H9 (cell line): ENCODE data around the gene TRA2B. TPM values are rescaled to one million over a fixed set of nuclear protein-coding genes. Genes with fewer than 3 reads are reported as not detected.
A peak's percentile ranks its signal among the peaks of the same experiment; 100 is the strongest.

Source experiments
- DNase-seq: peaks from one replicate; pipeline ENCODE4 v3.0.0-alpha.2; 2017
- H2AFZ ChIP-seq: one replicate; pipeline ENCODE4 v1.6.1; 2013; ENCODE audit warnings: mild to moderate bottlenecking, low read length, control low read depth, moderate library complexity
- H2AK5ac ChIP-seq: 2 replicates; pipeline ENCODE4 v1.6.1; 2013; ENCODE audit warnings: low read length, control low read depth, mixed read lengths; ENCODE audit not compliant: insufficient read length
- H2BK120ac ChIP-seq: one replicate; pipeline ENCODE4 v1.6.1; 2013; ENCODE audit warnings: low read depth, mild to moderate bottlenecking, low read length, control low read depth, inconsistent platforms; ENCODE audit not compliant: poor library complexity, severe bottlenecking
- H2BK12ac ChIP-seq: 2 replicates; pipeline ENCODE4 v1.6.1; 2013; ENCODE audit warnings: low read length, control low read depth, mixed read lengths, low read depth; ENCODE audit not compliant: insufficient read length
- H2BK15ac ChIP-seq: 2 replicates; pipeline ENCODE4 v1.6.1; 2013; ENCODE audit warnings: low read depth, low read length, control low read depth
- H2BK20ac ChIP-seq: one replicate; pipeline ENCODE4 v1.6.1; 2013; ENCODE audit warnings: low read depth, mild to moderate bottlenecking, low read length, control low read depth, inconsistent platforms; ENCODE audit not compliant: poor library complexity, severe bottlenecking
- H2BK5ac ChIP-seq: 2 replicates; pipeline ENCODE4 v1.6.1; 2013; ENCODE audit warnings: low read length, control low read depth, mixed read lengths; ENCODE audit not compliant: insufficient read length
- H3K14ac ChIP-seq: 2 replicates; pipeline ENCODE4 v1.6.1; 2013; ENCODE audit warnings: low read length, control low read depth; ENCODE audit not compliant: insufficient read depth
- H3K18ac ChIP-seq: 2 replicates; pipeline ENCODE4 v1.6.1; 2013; ENCODE audit warnings: low read depth, mild to moderate bottlenecking, mixed read lengths, low read length, control low read depth; ENCODE audit not compliant: insufficient read length
- H3K23ac ChIP-seq: 2 replicates; pipeline ENCODE4 v1.6.1; 2013; ENCODE audit warnings: low read length, control low read depth, mixed read lengths, low read depth; ENCODE audit not compliant: insufficient read length
- H3K23me2 ChIP-seq: 2 replicates; pipeline ENCODE4 v1.6.1; 2013; ENCODE audit warnings: low read depth, mild to moderate bottlenecking, mixed read lengths, low read length, control low read depth; ENCODE audit not compliant: insufficient read length, poor library complexity, severe bottlenecking
- H3K27ac ChIP-seq: 2 replicates; pipeline ENCODE4 v1.5.1; 2013; ENCODE audit warnings: low read length, control low read depth, mixed read lengths, low read depth; ENCODE audit not compliant: insufficient read length
- H3K27me3 ChIP-seq: 2 replicates; pipeline ENCODE4 v1.6.1; 2013; ENCODE audit warnings: low read length, control low read depth, inconsistent platforms; ENCODE audit not compliant: insufficient read depth
- H3K4ac ChIP-seq: 2 replicates; pipeline ENCODE4 v1.6.1; 2013; ENCODE audit warnings: low read depth, mild to moderate bottlenecking, control low read depth, inconsistent platforms, low read length, moderate library complexity
- H3K4me1 ChIP-seq: 2 replicates; pipeline ENCODE4 v1.6.1; 2013; ENCODE audit warnings: low read length, control low read depth, inconsistent platforms; ENCODE audit not compliant: insufficient read depth
- H3K4me2 ChIP-seq: 2 replicates; pipeline ENCODE4 v1.6.1; 2013; ENCODE audit warnings: low read length, control low read depth, mixed read lengths; ENCODE audit not compliant: insufficient read length, insufficient read depth
- H3K56ac ChIP-seq: 2 replicates; pipeline ENCODE4 v1.6.1; 2013; ENCODE audit warnings: low read depth, mild to moderate bottlenecking, mixed read lengths, low read length, control low read depth; ENCODE audit not compliant: insufficient read length
- H3K79me1 ChIP-seq: 2 replicates; pipeline ENCODE4 v1.6.1; 2013; ENCODE audit warnings: low read depth, mild to moderate bottlenecking, moderate library complexity, low read length, control low read depth, inconsistent platforms; ENCODE audit not compliant: insufficient read depth, poor library complexity, severe bottlenecking
- H3K79me2 ChIP-seq: 2 replicates; pipeline ENCODE4 v1.6.1; 2013; ENCODE audit warnings: low read length, control low read depth, inconsistent platforms; ENCODE audit not compliant: insufficient read depth
- H3K9ac ChIP-seq: 2 replicates; pipeline ENCODE4 v1.6.1; 2013; ENCODE audit warnings: low read length, control low read depth, mixed read lengths; ENCODE audit not compliant: insufficient read length; ENCODE audit errors: extremely low read depth
- H3K9me3 ChIP-seq: one replicate; pipeline ENCODE4 v1.6.1; 2013; ENCODE audit warnings: low read depth, low read length, inconsistent platforms; ENCODE audit not compliant: control insufficient read depth
- H3T11ph ChIP-seq: one replicate; pipeline ENCODE4 v1.6.1; 2013; ENCODE audit warnings: mild to moderate bottlenecking, low read length, control low read depth, inconsistent platforms
- H4K20me1 ChIP-seq: one replicate; pipeline ENCODE4 v1.6.1; 2013; ENCODE audit not compliant: control insufficient read depth, insufficient read length, insufficient read depth
- H4K5ac ChIP-seq: 2 replicates; pipeline ENCODE4 v1.6.1; 2013; ENCODE audit warnings: low read depth, mild to moderate bottlenecking, mixed read lengths, low read length, control low read depth; ENCODE audit not compliant: insufficient read length
- H4K8ac ChIP-seq: replicated peaks from 2 replicates; pipeline ENCODE4 v1.6.1; 2013; ENCODE audit warnings: low read length, control low read depth, mixed read lengths, low read depth; ENCODE audit not compliant: insufficient read length
- H4K91ac ChIP-seq: 2 replicates; pipeline ENCODE4 v1.6.1; 2013; ENCODE audit warnings: low read depth, mild to moderate bottlenecking, moderate library complexity, mixed read lengths, low read length, control low read depth; ENCODE audit not compliant: insufficient read length
- H3K27ac Mint-ChIP-seq, 3 experiments: 2 replicates in 2 of 3; 3 replicates in 1 of 3; pipeline ENCODE4 v1.8.0; 2020 to 2021; ENCODE audit warnings: mixed read lengths in 3 of 3, mild to moderate bottlenecking in 1 of 3, moderate library complexity in 1 of 3
- H3K27me3 Mint-ChIP-seq: 2 replicates; pipeline ENCODE4 v1.8.0; 2021; ENCODE audit warnings: low read depth, mild to moderate bottlenecking, moderate library complexity, mixed read lengths
- H3K36me3 Mint-ChIP-seq, 3 experiments: 2 replicates in 2 of 3; 3 replicates in 1 of 3; pipeline ENCODE4 v1.8.0; 2020 to 2021; ENCODE audit warnings: low read depth in 3 of 3, mixed read lengths in 3 of 3; ENCODE audit not compliant: insufficient read depth in 1 of 3
- H3K4me1 Mint-ChIP-seq, 2 experiments: 2 replicates each; pipeline ENCODE4 v1.8.0; 2020; ENCODE audit warnings: mixed read lengths in 2 of 2
- H3K4me3 Mint-ChIP-seq, 2 experiments: 2 replicates in 1 of 2; 3 replicates in 1 of 2; pipeline ENCODE4 v1.8.0; 2020 to 2021; ENCODE audit warnings: mild to moderate bottlenecking in 2 of 2, mixed read lengths in 2 of 2, moderate library complexity in 1 of 2
- H3K9me3 Mint-ChIP-seq, 2 experiments: 2 replicates in 1 of 2; 3 replicates in 1 of 2; pipeline ENCODE4 v1.8.0; 2020; ENCODE audit warnings: mild to moderate bottlenecking in 2 of 2, mixed read lengths in 2 of 2, moderate library complexity in 1 of 2
- CTCF ChIP-seq: fragments of 200-600 bp; sonication (generic); conservative IDR thresholded peaks from 3 replicates; pipeline ENCODE4 v1.8.0; 2021; ENCODE audit warnings: antibody characterized with exemption, mild to moderate bottlenecking
- WGBS: extraction: QIAGEN DNeasy Blood & Tissue Kit; methylation state at CpG from one replicate; pipeline ENCODE4 v1.1.7; 2013; ENCODE audit warnings: missing lambda C conversion rate, low lambda C conversion rate, mixed read lengths; ENCODE audit not compliant: insufficient read length; ENCODE audit errors: extremely low coverage; 5-methylcytosine and 5-hydroxymethylcytosine counted together
- total RNA-seq: library from RNA; stranded (reverse); gene quantifications from 2 replicates; pipeline ENCODE4 v1.2.1, GENCODE V29; 2021

TRA2B gene
- total RNA-seq, 1 experiment from 2014 or later, result 344 TPM

DNA sequence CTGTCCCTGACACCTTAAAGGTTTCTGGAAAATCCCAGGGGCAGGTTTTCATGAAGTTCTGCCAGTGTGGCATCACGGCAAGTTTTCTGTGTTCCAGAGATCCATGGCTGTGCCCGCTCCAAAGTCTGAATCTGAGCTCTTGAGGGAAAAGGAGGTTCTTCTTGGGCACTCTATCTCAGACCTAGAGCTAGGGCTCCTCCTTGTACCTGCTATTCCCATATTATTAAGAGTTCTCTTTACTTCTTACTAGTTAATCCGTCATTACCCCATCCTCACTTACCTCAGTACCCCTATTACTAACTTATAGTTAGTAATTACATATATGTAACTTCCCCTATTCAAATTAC, 5.9 kb upstream of the TRA2B start:
- Histone ChIP-seq H3K56ac (no peak overlapping the region), H2BK5ac (no peak overlapping the region), H3K79me1 (no peaks in the 10 kb centered on the region), H4K5ac (no peak overlapping the region), H2BK120ac (no peak overlapping the region), H2BK15ac (no peak overlapping the region), H3K4me1 (no peaks in the 10 kb centered on the region), H3K23me2 (no peaks in the 10 kb centered on the region), H2BK20ac (no peak overlapping the region), H3K14ac (no peak overlapping the region), H3K27ac (no peak overlapping the region), H3K79me2 (no peaks in the 10 kb centered on the region), H4K8ac (no peak overlapping the region), H3K4me2 (no peak overlapping the region), H3K27me3 (no peaks in the 10 kb centered on the region), H2AFZ (no peak overlapping the region), H2BK12ac (no peak overlapping the region), H3K18ac (no peak overlapping the region), H3K4ac (no peak overlapping the region), H3K9ac (no peak overlapping the region), H3T11ph (no peak overlapping the region), H2AK5ac (no peak overlapping the region), H3K23ac (no peak overlapping the region), H3K9me3 (no peaks in the 10 kb centered on the region), H4K20me1 (no peaks in the 10 kb centered on the region), H4K91ac (no peak overlapping the region)
- Mint-ChIP-seq H3K4me3 (no peak overlapping the region), H3K27ac (no peak overlapping the region), H3K4me1 (peaks cover 4 to 8% of the 10 kb centered on the region in 2 experiments; a peak in 2 of 4 replicates), H3K27me3 (peaks cover 6% of the 10 kb centered on the region), H3K9me3 (no peaks in the 10 kb centered on the region), H3K36me3 (no peaks in the 10 kb centered on the region)
- WGBS, result no CpG with 5 or more reads among the region's 3 CpGs
- TF ChIP-seq CTCF, result peak; percentile 3; the same call in 2 of the 3 replicates
- DNase-seq, result no peak
